Activated CD8-positive, alpha-beta memory T cell treated with anti-CD3 and anti-CD28 coated beads, Interleukin-2, amount 50 U/mL, for 24 hours (primary cell): ENCODE measurements around the gene BABAM1.
"Not testable (repeated sequence)": the region's sequence is repeated elsewhere in the genome, so short reads cannot be mapped to it uniquely, and the experiment has no call there.

Source experiments
- DNase-seq: peaks from one replicate; pipeline ENCODE4 v3.0.0-alpha.2; 2020; ENCODE audit errors: extremely low read depth

BABAM1 gene

DNA sequence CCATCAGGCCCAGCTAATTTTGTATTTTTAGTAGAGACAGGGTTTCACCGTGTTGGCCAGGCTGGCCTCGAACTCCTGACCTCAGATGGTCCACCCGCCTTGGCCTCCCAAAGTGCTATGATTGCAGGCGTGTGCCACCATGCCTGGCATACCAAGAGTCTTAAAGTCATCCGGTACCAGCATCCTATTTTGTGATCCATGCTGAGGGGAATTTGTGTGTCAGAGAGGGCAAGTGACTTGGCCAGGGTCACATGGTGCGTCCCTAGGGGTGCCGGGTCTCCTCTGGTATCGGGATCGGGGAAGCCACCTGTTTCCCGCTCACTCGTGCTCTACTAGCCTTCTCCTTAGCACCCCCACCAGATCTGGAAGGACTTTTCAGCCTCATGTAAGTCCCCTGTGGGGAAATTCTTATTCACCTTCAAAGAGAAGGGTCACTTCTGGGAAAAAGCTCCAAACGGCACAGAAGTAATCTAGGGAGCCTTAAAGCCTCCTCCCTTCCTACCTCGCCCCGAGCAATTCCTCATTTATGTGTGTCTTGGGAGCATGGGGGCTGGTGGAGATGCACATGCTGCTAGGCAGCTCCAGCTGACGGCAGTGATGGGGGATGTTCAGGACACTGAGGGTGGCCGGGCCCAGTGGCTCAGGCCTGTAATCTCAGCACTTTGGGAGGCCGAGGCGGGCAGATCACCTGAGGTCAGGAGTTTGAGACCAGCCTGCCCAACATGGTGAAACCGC lies 8.4 kb downstream of the BABAM1 start:
- DNase-seq, result no peak

DNA sequence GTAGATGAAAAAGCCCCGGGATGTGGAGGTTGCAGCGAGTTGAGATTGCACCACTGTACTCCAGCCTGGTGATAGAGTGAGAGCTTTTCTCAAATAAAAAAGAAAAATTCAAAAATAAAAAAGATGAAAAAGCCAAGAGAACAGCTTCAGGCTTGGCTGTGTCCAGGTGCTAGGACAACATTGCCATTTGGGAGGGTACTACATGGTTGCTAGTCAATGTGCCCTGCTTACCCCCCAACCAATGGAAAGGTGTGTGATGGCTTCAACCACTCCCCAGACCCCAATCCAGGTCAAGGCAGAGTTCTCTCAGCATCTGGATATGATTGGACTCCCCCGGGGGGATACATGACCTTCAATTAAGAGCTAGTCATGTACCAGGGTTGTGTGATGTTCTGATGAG lies 12.2 kb downstream of the BABAM1 start:
- DNase-seq, result no peak

DNA sequence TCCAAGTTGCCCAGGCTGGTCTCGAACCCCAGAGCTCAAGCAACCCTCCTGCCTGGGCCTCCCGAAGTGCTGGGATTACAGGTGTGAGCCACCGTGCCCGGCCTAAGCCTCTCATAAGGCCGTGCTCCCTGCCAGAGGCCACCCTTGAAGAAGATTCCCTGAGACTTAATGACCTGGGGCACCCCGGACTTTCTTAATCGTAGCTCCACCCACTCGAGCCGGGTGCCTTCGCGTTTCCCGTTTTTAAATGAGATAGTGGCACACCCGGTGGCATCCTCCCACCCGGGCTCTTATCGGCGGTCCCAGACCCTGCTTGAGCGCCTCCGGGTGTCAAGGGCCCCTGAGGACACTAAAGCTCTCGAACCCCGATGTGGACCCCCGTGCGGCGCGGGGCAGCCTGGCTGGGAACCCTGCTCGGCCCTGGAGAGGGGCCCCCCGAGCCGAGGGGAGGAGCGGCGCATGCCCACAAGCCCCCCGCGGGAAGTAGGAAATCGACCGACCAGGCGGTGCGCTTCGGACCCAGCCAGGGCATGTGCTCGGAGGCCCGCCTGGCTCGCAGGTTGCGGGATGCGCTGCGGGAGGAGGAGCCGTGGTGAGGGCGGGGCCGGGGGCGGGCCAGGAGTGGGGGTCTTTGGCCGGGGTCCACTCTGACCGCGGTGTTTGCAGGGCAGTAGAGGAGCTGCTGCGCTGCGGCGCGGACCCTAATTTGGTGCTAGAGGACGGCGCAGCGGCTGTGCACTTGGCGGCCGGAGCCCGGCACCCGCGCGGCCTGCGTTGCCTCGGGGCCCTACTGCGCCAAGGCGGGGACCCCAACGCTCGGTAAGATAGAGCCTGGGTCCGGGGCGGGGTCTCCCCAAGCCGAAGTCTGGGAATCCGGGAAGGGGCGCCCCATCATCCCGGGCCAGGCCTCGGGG lies 14.4 kb downstream of the BABAM1 start, which contains the start of gene ANKLE1:
Gene ANKLE1 (plus strand): TSS at position 511 of the 914 bp plus-strand sequence. CDS start 20 bp downstream, at position 531.
- no peak for DNase-seq

DNA sequence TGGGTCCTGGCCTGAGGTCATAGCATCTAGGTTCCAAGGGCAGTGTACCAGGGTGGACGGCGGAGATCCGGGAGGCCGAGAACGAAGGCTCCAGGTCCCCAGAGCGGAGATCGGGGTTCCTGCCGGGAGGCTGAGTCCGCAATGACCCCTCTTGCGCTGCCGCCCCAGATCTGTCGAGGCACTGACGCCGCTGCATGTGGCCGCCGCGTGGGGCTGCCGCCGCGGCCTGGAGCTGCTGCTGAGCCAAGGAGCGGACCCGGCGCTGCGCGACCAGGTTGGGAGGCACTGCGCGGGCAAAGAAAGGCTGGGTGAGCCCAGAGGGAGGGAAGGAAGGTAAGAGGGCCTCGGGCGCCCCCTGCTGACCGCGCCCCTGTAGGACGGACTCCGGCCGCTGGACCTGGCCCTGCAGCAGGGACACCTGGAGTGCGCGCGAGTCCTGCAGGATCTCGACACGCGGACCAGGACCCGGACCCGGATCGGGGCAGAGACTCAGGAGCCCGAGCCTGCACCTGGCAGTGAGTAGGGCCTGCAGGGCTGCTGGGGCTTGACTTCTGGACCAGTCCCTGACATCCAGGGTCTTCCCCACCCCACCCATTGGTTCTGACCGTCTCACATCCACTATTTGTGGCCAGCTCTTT lies 15.4 kb downstream of the BABAM1 start:
- DNase-seq, result peak; percentile 44

DNA sequence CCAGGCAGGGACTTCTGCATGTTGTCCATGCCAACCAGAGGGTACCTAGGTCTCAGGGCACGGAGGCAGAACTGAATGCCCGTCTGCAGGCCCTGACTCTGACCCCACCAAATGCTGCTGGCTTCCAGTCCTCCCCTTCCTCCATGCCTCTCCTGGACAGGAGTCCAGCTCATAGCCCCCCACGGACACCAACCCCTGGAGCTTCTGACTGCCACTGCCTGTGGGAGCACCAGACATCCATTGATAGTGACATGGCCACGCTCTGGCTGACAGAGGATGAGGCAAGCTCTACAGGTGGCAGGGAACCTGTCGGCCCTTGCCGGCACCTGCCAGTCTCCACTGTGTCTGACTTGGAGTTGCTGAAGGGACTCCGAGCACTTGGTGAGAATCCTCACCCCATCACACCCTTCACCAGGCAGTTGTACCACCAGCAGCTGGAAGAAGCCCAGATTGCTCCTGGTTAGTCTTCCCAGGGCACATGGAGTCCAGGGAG lies 16.3 kb downstream of the BABAM1 start:
- no peak for DNase-seq

DNA sequence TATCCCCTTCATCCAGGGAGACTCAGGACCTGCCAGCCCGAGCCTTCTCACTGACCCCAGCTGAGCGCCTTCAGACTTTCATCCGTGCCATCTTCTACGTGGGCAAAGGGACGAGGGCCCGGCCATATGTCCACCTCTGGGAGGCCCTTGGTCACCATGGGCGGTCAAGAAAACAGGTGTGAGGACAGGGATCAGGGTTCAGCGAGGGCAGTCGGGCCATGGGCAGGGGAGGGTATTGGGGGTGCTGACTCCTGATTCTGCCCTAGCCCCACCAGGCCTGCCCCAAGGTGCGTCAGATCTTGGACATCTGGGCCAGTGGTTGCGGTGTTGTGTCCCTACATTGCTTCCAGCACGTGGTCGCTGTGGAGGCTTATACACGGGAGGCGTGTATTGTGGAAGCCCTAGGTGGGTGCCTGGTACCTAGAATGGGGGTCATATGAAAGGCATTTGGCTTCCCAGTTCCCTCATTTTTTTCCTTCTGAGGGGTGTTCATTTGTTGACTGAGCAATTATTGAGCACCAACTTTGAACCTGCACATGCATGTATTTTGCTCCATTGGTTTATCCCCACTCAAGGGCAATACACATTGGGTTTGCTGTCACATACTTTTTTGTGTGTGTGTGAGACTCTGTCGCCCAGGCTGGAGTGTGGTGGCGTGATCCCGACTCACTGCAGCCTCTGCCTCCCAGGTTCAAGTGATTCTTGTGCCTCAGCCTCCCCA lies 18.3 kb downstream of the BABAM1 start:
- DNase-seq, result no peak

DNA sequence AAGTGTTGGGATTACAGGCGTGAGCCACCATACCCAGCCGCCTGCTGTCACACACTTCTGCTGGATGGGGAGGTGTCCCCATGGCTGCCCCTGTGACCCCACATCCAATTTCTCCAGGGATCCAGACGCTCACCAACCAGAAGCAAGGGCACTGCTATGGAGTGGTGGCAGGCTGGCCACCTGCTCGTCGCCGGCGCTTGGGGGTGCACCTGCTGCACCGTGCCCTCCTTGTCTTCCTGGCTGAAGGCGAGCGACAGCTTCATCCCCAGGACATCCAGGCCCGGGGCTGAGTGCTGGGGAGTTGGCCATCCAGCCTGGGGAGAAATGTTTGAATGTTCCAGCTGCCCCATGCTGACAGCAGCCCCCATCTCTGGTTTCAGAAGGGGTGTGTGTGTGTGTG lies 19.0 kb downstream of the BABAM1 start:
- no peak for DNase-seq

DNA sequence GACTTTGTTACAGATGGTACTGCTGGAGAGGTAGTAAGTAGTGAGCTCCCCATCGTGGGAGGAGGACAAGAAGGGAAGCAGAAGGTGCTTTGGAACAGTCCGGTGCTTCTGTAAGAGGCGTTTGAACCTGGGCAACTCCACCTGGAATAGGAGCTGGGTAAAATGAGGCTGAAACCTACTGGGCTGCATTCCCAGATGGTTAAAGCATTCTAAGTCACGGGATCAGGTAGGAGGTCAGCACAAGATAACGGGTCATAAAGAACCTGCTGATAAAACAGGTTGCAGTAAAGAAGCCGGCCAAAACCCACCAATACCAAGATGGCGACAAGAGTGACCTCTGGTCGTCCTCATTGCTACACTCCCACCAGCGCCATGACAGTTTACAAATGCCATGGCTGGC lies 19.5 kb downstream of the BABAM1 start:
- no peak for DNase-seq

DNA sequence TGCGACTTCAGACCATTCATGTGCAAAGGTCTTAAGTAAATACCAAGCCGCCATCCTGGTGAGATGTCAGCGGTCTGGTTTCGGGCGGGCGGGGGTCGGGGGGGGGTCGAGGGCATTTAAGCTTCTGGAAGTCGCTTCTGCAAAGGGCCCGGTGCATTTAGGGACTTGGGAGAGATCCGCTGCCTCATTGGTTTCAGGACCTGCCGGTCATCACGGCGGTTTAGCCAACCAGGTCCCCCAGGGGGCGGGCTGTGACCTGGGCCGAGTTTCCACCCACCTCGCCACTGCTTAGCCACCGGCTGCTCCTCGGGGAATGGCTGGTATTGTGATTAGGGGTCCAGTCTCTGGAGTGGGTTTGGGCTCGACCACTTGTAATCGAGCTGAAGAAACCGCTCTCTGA lies 22.2 kb downstream of the BABAM1 start:
- no peak for DNase-seq

DNA sequence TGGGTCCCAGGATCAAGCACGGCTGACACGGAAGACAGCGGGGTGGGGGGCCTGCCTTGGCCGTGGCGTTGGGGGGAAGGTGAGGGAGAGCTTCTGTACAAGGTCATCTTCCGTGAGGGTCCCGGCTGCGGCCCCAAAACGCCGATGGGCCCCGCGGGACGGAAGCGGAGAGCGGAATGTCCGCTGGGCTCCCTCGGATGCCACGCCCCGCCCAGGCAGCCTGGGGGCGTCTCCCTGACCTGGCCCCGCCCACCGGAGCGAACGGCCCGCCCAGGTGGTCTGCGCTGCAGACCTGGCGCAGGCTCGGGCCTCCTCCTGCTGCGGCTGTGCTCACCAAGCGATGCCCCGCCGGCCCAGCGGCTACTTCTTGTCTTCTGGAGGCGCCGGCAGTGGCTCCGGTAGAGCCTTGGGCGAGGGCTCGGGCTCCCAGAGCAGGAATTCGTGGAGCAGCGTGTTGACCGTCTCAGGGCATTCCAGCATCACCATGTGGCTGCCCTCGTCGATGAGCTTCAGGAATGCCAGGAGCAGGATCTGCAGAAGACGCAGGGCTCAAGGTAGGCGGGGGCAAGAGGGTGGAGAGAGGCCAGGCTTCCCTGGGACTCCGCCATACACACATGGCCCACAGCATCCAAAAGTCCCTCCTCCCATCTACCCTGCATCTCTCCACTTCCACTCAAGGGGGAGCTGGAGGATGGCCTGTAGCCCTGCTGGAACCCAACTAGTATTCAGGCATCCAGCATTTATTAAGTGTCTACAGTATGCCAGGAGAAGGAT lies 25.2 kb downstream of the BABAM1 start:
- DNase-seq, result peak; percentile 45

DNA sequence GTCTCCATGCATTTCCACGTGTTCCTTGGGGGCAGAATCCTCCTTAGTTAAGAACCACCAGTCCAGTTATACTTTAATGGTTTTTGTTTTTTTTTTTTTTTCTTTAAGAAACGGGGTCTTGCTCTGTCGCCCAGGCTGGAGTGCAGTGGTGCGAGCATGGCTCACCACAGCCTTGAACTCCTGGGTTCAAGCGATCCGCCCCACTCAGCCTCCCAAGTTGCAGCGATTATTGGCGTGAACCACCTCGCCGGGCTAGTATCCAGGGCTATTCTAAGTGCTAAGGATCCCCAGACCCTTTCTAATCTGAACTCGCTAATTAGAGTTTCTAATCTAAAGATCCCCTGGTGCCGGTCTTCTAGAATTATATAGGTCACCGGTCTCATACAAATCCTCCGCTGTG lies 26.4 kb downstream of the BABAM1 start:
- no peak for DNase-seq

DNA sequence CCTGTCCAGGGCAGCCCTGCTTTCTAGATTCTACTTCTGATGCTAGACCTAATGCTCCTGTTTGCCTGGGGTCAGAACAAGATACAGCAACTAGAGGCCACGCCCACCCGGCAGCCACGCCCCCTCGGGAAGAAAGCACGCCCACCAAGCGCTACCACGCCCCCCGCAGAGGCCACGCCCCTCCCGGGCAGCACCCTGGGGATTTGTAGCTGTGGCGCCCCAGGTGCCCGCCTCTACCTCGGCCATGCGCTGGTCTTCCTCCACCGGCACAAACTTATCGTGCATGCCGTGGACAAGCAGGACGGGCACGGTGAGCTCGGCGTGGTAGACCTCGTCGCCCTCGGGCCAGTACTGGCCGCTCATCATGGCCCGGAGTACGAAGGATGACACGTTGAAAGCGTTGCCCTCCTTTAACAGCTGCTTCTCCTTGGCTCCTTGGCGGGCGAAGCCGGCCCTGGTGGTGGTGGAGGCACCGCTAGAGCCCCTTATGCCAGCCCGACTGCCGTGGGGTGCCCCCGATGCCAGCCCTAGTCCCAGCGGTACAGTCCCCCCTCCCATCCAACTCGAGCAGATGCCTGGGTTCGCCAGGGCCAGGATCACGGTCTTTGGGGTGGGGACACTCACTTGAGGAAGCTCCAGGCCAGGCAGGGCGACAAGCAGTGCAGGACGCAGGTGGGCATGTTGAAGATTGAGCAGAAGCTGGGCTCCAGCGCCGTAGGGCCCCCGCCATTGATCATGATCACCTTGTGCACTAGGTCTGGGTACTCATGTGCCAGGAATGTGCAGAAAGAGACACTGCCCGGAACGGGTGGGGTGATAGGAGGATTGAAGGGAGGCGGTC lies 27.0 kb downstream of the BABAM1 start:
- DNase-seq, result no peak

DNA sequence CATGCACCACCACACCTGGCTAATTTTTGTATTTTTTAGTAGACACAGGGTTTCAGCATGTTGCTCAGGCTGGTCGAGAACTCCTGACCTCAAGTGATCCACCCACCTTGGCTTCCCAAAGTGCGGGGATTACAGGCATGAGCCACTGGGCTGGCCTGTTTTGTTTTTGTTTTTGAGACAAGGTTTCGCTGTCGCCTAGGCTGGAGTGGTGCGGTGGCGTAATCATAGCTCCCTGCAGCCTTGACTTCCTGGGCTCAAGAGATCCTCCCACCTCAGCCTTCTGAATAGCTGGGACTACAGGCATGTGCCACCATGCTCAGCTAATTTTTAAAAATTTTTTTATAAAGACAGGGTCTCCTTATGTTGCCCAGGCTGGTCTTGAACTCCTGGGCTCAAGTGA lies 28.3 kb downstream of the BABAM1 start:
- not testable (repeated sequence) for DNase-seq

DNA sequence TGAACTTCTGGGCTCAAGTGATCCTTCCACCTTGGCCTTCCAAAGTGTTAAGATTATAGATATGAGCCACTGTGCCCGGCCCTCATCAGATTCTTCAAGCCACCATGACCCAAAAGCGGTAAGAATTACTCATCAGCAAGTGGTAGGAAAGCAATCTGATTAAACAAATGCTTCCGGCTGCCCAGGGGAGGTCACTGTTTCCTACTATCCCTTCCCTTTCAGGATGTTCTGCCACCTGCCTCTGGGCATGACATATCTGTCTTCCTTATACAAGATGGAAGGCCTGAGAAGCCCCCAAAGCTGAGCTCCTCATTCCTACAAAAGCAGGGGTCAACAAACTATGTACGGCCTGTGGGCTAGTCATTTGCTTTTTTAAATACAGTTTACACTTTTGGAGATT lies 29.0 kb downstream of the BABAM1 start:
- DNase-seq, result no peak

DNA sequence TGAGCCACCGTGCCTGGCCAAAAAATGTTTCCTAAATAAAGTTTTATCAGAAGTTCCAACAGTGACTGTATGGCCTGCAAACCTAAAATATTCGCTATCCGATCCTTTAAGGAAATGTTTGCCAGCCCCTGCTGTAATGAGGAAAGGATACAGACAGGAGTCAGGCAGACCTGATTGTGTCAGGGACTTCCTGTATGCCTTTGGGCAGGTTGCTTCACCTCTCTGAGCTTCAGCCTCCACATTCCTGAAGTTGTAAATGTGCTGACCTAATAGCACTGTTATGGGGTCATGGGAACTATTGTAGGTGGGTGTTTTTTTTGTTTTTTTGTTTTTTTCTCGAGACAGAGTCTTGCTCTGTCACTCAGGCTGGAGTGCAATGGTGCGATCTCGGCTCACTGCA lies 29.7 kb downstream of the BABAM1 start:
- DNase-seq, result no peak

DNA sequence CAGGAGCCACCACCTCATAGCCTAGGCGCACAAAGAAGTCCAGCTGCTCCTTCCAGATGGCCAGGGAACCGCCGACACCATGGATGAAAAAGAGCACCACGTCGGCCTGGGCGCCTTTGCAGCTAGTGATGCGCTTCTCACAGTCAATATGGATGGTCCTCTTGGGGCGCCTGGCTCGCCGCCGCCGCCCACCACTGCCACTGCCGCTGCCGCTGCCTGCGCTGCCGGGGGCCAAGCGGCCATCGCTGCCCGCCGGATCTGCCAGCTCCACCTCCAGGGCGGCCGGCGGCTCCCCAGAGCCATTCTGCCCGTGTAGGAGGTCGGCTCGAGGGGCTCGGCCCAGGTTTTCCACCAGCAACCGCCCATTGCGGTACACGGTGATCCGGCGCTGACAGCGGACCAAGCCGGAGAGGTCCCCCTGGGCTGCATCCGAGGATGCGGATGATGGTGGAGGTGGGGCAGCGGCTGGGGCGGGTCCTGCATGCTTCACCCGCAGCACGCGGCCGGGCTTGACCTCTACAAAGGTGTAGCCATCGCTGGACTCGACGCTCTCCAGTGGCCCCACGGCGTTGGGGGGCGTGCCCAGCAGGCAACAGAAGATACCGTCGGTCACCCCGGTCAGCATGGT lies 33.9 kb downstream of the BABAM1 start:
- DNase-seq, result no peak

DNA sequence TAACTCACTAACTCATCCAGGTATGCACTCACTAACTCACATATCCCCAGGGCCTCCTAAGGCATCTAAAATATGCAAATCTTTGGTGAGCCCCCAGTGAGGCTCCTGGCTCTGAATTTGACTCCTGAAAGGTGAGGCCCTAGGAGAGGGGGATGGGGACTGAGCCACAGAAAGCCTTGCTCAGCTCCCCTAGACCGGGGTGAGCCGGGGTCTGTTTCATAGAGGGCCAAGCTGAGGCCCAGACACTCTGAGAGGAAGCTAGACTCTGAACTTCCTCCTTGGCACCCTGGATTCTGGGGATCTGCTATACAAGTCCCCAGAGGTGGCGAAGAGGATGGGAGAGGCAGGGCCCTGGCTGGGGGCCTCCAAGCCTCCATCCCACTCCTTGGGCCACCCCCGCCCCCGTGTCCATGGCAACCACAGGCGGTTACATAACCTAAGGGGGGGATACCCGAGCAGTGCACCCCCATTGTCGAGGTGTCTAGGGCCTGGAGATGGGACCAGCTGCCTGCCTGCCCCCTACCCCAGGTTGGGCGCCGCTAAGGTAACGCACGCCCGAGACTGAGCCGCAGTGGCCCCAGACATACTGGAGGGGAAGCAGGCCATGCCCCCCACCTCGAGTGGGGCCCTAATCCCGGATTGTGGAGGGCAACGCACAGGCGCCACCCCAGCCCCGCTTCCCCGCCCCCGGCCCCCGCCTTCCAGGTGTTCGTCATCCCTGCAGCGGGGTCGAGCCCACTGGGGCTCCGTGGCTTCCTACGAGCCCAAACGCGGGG lies 35.3 kb downstream of the BABAM1 start:
- no peak for DNase-seq

DNA sequence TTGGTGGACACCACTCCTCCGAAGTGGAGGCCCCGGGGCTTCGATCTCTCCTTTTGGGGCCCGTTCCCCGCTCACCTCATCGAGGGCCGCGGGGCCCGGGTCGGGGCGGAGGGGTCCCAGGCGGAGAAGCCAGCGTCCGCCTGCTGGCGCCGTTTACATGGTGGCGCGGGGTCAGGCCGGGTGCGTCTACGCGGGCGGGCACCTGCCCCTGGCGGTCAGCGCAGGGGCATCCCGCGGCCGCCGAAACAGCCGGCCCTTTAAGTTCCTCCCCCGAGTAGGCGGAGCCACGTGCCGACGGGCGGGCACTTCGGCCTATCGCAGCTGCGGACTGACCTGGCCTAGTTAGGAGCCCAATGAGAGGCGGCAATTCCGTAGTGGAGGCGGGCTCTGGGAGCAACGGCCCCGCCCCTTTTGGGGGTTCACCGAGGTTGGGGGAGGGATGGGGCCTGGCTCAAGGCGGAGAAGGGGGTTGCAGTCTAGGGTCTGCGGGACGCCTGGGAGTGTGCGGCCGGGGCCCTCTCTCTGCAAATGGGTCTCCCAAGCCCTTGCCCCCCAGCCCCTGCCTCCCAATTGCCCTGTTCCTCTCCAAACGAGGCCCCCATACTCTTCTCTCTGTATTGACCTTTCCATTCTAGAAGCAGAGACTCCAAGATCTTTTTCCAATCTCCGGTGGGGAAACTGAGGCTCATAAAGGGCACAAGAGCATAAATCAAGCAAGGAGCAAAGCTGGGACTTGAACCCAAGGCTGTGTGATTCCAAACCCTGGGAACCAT lies 36.1 kb downstream of the BABAM1 start, which contains the start of gene ABHD8:
Gene ABHD8 (minus strand): TSS at position 259 of the 773 bp plus-strand sequence. CDS start 1,809 bp downstream, outside the sequence.
- peak; percentile 82 for DNase-seq
